ENCODE measurements around the gene GAREM1. TPM values are rescaled to one million over a fixed set of nuclear protein-coding genes. Genes with fewer than 3 reads are reported as not detected.
A peak's percentile ranks its signal among the peaks of the same experiment; 100 is the strongest.

GAREM1 gene
- total RNA-seq, 1 experiment from 2014 or later = 1.8 TPM

- DNase-seq = peak; percentile 1
- H3F3A ChIP-seq (ENCODE audit: low read length, unreplicated experiment) = no peaks in the 10 kb centered on the region
- ChIA-PET POLR2A (ENCODE audit: unreplicated experiment) (interaction anchor here (0.5 to 0.6 kb wide), 3 partner anchors 86 to 826 kb away, joined by 3 read pairs; no protein-coding TSS in a partner anchor), CTCF (interaction anchor here (0.6 to 1.8 kb wide), 3 partner anchors 42 to 112 kb away, joined by 3 to 24 read pairs (median 5); no protein-coding TSS in a partner anchor)
- H3K36me3 ChIP-seq (ENCODE audit: low read depth, low read length) = no peaks in the 10 kb centered on the region
- H3K4me3 ChIP-seq (ENCODE audit: low read length) = peak overlapping the region; percentile 71
- H3K9ac ChIP-seq (ENCODE audit: low read length) = peak overlapping the region; percentile 45
- H3K79me2 ChIP-seq (ENCODE audit: low read length) = no peaks in the 10 kb centered on the region
- no peaks in the 10 kb centered on the region for H4K20me1 ChIP-seq (ENCODE audit: low read length)
- ATAC-seq = peak; percentile 18
- no peaks in the 10 kb centered on the region for H3K9me2 ChIP-seq (replicated peaks; ENCODE audit: low read length)
- intact Hi-C loops (cut with micrococcal nuclease) = loop anchor here (1.0 to 2.0 kb wide), 5 partner anchors 79 to 311 kb away; no protein-coding TSS in a partner anchor
- no peaks in the 10 kb centered on the region for H3K27me3 ChIP-seq (ENCODE audit: low read length)
- BruUV-seq (replicated peaks) = no TSS peak
- TF ChIP-seq EZH2phosphoT487 (IDR thresholded peaks at IDR 0.05; ENCODE audit: borderline replicate concordance, low read length) (no peak), CTCF (conservative IDR thresholded peaks at IDR 0.05; ENCODE audit: low read depth, low read length) (no peak), EZH2 (IDR thresholded peaks at IDR 0.05; ENCODE audit: low read length, unreplicated experiment) (no peak)
- no peak overlapping the region for H3K27ac ChIP-seq (ENCODE audit: low read length)
- H3K9me3 ChIP-seq (ENCODE audit: low read length) = no peaks in the 10 kb centered on the region
- 0 out of 2 replicates have a peak overlapping the region, but pooled peaks have one; percentile 38 for H2AFZ ChIP-seq (ENCODE audit: low read length)
- H3K4me2 ChIP-seq (ENCODE audit: low read length) = peak overlapping the region; percentile 82
- peaks cover 4% of the 10 kb centered on the region; the same call in 1 of the 2 replicates for H3K4me1 ChIP-seq (ENCODE audit: insufficient read depth, low read length)
These were observed 807 bp downstream of the GAREM1 start for GRCh38 chr18:32469691-32470459.

- ATAC-seq (peak; percentile 33), DNase-seq (peak; percentile 23)
- H3K27ac ChIP-seq (ENCODE audit: low read length) = no peak overlapping the region
- H3K27me3 ChIP-seq (ENCODE audit: low read length) = no peaks in the 10 kb centered on the region
- H3K9me2 ChIP-seq (replicated peaks; ENCODE audit: low read length) = no peaks in the 10 kb centered on the region
- POLR2A ChIA-PET (ENCODE audit: unreplicated experiment) = no interaction called here
- peak overlapping the region; percentile 71 for H3K4me3 ChIP-seq (ENCODE audit: low read length)
- H3K79me2 ChIP-seq (ENCODE audit: low read length) = no peaks in the 10 kb centered on the region
- H3K9me3 ChIP-seq (ENCODE audit: low read length) = no peaks in the 10 kb centered on the region
- no peaks in the 10 kb centered on the region for H4K20me1 ChIP-seq (ENCODE audit: low read length)
- H3K4me1 ChIP-seq (ENCODE audit: insufficient read depth, low read length) = peaks cover 4% of the 10 kb centered on the region; the same call in 1 of the 2 replicates
- peak overlapping the region; percentile 82 for H3K4me2 ChIP-seq (ENCODE audit: low read length)
- no peaks in the 10 kb centered on the region for H3F3A ChIP-seq (ENCODE audit: low read length, unreplicated experiment)
- intact Hi-C loops (cut with micrococcal nuclease) = loop anchor here (1.0 kb wide), 1 partner anchor 198 kb away; no protein-coding TSS in a partner anchor
- no TSS peak for BruUV-seq (replicated peaks)
- no peaks in the 10 kb centered on the region for H3K36me3 ChIP-seq (ENCODE audit: low read depth, low read length)
- H2AFZ ChIP-seq (ENCODE audit: low read length) = no peak overlapping the region
- CTCF ChIA-PET = interaction anchor here (0.6 to 1.8 kb wide), 2 partner anchors 42 to 111 kb away, joined by 3 to 5 read pairs; no protein-coding TSS in a partner anchor
- TF ChIP-seq CTCF (conservative IDR thresholded peaks at IDR 0.05; ENCODE audit: low read depth, low read length) (0 out of 2 replicates have a peak, but pooled peaks have one; percentile 12), EZH2 (IDR thresholded peaks at IDR 0.05; ENCODE audit: low read length, unreplicated experiment) (no peak), EZH2phosphoT487 (IDR thresholded peaks at IDR 0.05; ENCODE audit: borderline replicate concordance, low read length) (no peak)
- H3K9ac ChIP-seq (ENCODE audit: low read length) = no peak overlapping the region
These were observed 1.5 kb downstream of the GAREM1 start for GRCh38 chr18:32469190-32469651.
